SW480 (cell line): ENCODE results near the gene CRELD2.
A peak's percentile ranks its signal among the peaks of the same experiment; 100 is the strongest.

Experiments
- DNase-seq: peaks from one replicate; pipeline ENCODE4 v3.0.0-alpha.2; 2016; ENCODE audit warnings: low spot score

CRELD2 gene

GRCh38 chr22:49945042-49945794 lies 26.8 kb downstream of the CRELD2 start:
- peak; percentile 42 for DNase-seq

GRCh38 chr22:49946612-49947295 lies 28.3 kb downstream of the CRELD2 start:
- no peak for DNase-seq

GRCh38 chr22:49947296-49947622 lies 28.8 kb downstream of the CRELD2 start:
- DNase-seq: no peak

GRCh38 chr22:49948116-49948957 lies 29.9 kb downstream of the CRELD2 start:
- DNase-seq: no peak

GRCh38 chr22:49948958-49949913 lies 30.8 kb downstream of the CRELD2 start:
- peak; percentile 85 for DNase-seq

GRCh38 chr22:49949914-49950292 lies 31.5 kb downstream of the CRELD2 start:
- DNase-seq: no peak

GRCh38 chr22:49950396-49950994 lies 32.1 kb downstream of the CRELD2 start:
- no peak for DNase-seq

GRCh38 chr22:49951000-49951677 lies 32.7 kb downstream of the CRELD2 start:
- no peak for DNase-seq

- no peak for DNase-seq
Measured at GRCh38 chr22:49951678-49951985, 33.2 kb downstream of the CRELD2 start.

- DNase-seq: peak; percentile 50
Measured at GRCh38 chr22:49951986-49952896, 33.8 kb downstream of the CRELD2 start.

GRCh38 chr22:49953027-49953679 lies 34.7 kb downstream of the CRELD2 start:
- DNase-seq: no peak

GRCh38 chr22:49953680-49954344 lies 35.4 kb downstream of the CRELD2 start:
- no peak for DNase-seq

- DNase-seq: no peak
Measured at GRCh38 chr22:49954354-49954753, 35.9 kb downstream of the CRELD2 start.

- DNase-seq: no peak
Measured at GRCh38 chr22:49954991-49955580, 36.7 kb downstream of the CRELD2 start.

GRCh38 chr22:49955581-49956417 lies 37.4 kb downstream of the CRELD2 start:
- DNase-seq: no peak

- DNase-seq: no peak
Measured at GRCh38 chr22:49956418-49956770, 38.0 kb downstream of the CRELD2 start.
